Activated naive CD4-positive, alpha-beta T cell treated with anti-CD3 and anti-CD28 coated beads, Interleukin-2, amount 50 U/mL, for 24 hours (primary cell): Measurements from ENCODE around the gene PLCB4.

ENCODE experiments used
- H3K27ac Mint-ChIP-seq: one replicate; pipeline ENCODE4 v1.8.0; 2021; ENCODE audit warnings: mild to moderate bottlenecking, mixed read lengths
- H3K27me3 Mint-ChIP-seq: one replicate; pipeline ENCODE4 v1.8.0; 2021; ENCODE audit warnings: mixed read lengths
- H3K36me3 Mint-ChIP-seq: one replicate; pipeline ENCODE4 v1.8.0; 2021; ENCODE audit warnings: mixed read lengths
- H3K4me1 Mint-ChIP-seq: one replicate; pipeline ENCODE4 v1.8.0; 2021; ENCODE audit warnings: mixed read lengths
- H3K4me3 Mint-ChIP-seq: one replicate; pipeline ENCODE4 v1.8.0; 2021; ENCODE audit warnings: mild to moderate bottlenecking, mixed read lengths
- H3K9me3 Mint-ChIP-seq: one replicate; pipeline ENCODE4 v1.8.0; 2021; ENCODE audit warnings: mixed read lengths

The PLCB4 gene

DNA sequence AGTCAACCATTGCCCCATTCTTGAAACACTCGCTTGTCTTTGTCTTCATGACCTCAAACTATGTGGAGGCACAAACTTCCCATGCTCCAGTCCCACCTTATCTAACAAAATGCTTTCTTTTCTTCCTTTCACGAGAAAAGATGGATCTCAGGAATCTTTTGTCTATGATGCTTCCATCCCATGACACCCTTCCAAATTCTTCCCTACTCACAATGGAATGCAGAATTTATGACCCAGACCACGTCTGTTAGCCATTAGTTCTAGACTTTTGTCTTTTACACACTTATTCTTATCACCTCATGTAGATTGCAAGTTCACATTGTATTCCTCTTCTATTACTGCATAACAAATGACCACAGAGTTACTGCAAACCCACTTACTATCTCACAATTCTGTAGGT is 421.3 kb downstream of the PLCB4 start:
- Mint-ChIP-seq H3K36me3 (no peaks in the 10 kb centered on the region), H3K27ac (no peak overlapping the region), H3K9me3 (peaks cover 12% of the 10 kb centered on the region), H3K4me1 (no peaks in the 10 kb centered on the region), H3K4me3 (no peak overlapping the region), H3K27me3 (peaks cover 3% of the 10 kb centered on the region)

DNA sequence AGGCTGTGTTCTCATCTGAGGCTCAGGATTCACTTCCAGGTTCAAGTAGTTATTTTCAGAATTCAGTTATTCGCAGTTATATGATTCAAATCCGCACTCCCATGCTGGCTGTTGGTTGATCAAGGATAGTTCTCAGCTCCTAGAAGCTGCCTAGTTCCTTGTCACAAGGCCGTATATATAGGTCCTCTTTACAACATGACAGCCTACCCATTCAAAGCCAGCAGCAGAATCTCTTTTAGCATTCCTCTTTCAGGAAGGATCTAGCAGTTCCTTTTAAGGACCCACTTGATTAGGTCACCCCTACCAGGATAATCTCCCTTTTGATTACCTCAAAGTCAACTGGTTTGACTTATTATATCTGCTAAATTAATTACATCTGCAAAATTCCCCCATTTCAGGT is 421.7 kb downstream of the PLCB4 start:
- Mint-ChIP-seq H3K4me1 (no peaks in the 10 kb centered on the region), H3K9me3 (peaks cover 12% of the 10 kb centered on the region), H3K27me3 (peaks cover 3% of the 10 kb centered on the region), H3K27ac (no peak overlapping the region), H3K4me3 (no peak overlapping the region), H3K36me3 (no peaks in the 10 kb centered on the region)

DNA sequence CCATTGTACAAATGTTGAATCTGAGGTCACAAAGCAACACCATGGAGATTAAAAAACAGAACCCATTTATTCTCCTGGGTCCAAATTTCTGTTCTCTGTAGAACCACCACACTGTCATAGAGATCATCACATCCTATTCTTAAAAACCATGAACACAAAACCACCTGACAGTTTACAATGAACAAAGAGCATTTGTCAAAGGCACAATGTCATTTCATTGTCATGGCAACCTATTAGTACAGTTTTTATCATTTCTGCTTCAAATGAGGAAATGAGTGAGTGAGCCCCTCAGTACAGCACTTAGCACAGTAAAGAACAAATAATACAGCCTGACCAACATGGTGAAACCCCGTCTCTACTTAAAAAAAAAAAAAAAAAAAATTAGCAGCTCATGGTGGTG is 422.4 kb downstream of the PLCB4 start:
- H3K27me3 Mint-ChIP-seq, result peaks cover under 1% of the 10 kb centered on the region
- H3K9me3 Mint-ChIP-seq, result peaks cover 12% of the 10 kb centered on the region
- no peaks in the 10 kb centered on the region for H3K4me1 Mint-ChIP-seq
- no peak overlapping the region for H3K27ac Mint-ChIP-seq
- no peaks in the 10 kb centered on the region for H3K36me3 Mint-ChIP-seq
- no peak overlapping the region for H3K4me3 Mint-ChIP-seq

DNA sequence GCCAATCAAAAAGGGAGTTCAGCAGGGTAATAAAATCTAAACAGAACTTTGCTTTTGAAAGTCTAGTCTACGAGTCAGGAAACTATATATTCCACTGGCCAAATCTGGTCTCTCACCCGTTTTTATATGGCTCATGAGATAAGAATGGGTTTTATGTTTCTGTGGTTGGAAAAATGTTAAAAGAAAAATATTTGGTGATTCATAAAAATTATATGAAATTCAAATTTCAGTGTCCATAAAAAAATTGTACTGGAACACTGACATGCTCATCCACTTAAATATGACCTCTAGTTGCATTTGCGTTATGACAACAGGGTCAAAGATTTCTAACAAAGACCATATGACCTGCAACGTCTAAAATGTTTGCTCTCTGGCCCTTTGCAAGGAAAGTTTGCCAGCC is 423.2 kb downstream of the PLCB4 start:
- Mint-ChIP-seq H3K4me3 (no peak overlapping the region), H3K27ac (no peak overlapping the region), H3K36me3 (no peaks in the 10 kb centered on the region), H3K9me3 (peaks cover 8% of the 10 kb centered on the region), H3K27me3 (no peaks in the 10 kb centered on the region), H3K4me1 (no peaks in the 10 kb centered on the region)

DNA sequence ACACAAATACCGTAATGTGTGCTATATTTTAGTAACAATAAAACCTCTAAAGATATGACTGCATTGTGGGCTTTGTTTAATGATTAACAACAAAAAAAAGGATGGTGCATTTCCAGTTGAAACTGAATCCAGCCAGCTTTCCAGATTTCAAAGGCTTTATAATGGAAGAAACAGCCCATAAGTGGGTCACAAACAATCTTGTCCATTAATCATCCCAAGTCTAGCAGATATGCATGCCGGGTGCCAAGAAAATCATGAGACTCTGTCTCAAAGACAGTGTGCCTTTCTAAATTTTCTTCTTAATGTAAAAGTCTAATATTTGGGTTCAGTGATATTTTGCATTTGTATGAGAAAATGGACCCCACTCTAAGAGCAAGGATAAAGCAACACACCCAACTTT is 424.9 kb downstream of the PLCB4 start:
- Mint-ChIP-seq H3K27me3 (no peaks in the 10 kb centered on the region), H3K4me3 (no peak overlapping the region), H3K4me1 (no peaks in the 10 kb centered on the region), H3K27ac (no peak overlapping the region), H3K9me3 (peaks cover 8% of the 10 kb centered on the region), H3K36me3 (no peaks in the 10 kb centered on the region)

DNA sequence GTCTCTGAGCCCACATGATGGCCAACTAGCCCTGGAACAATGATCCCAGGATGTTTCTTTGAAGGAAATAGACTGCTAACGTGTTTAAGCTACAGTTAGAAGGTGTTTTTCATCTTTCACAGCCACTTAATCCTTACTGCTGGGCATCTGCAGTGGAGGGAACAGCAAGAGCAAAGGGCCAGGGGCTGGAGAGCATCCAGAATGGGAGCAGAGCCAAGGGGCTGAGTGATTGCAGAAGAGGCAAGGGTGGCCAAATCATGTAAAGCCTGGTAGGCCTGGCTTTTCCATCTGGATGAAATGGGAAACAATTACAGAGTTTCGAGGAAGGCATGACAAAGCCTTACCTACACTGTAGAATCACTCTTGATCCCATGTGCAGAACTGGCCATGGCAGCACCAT is 426.8 kb downstream of the PLCB4 start:
- H3K36me3 Mint-ChIP-seq, result no peaks in the 10 kb centered on the region
- peaks cover 8% of the 10 kb centered on the region for H3K9me3 Mint-ChIP-seq
- H3K4me3 Mint-ChIP-seq, result no peak overlapping the region
- H3K27me3 Mint-ChIP-seq, result no peaks in the 10 kb centered on the region
- no peaks in the 10 kb centered on the region for H3K4me1 Mint-ChIP-seq
- H3K27ac Mint-ChIP-seq, result no peak overlapping the region

DNA sequence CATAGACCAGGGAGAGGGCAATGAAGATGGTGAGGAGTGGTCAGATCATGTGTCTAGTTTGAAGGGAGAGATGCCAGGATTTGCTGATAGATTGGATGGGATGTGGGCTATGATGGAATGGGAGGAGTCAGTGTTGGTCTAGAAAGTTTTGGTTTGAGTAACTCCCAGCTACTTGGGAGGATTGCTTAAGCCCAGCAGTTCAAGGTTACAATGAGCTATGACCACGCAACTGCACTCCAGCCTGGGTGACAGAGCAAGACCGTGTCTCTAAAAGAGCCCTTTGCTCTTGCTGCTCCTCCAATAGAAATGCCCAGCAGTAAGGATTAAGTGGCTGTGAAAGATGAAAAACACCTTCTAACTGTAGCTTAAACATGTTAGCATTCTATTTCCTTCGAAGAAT is 427.3 kb downstream of the PLCB4 start:
- no peak overlapping the region for H3K27ac Mint-ChIP-seq
- no peaks in the 10 kb centered on the region for H3K4me1 Mint-ChIP-seq
- H3K4me3 Mint-ChIP-seq, result no peak overlapping the region
- no peaks in the 10 kb centered on the region for H3K36me3 Mint-ChIP-seq
- no peaks in the 10 kb centered on the region for H3K27me3 Mint-ChIP-seq
- peaks cover 8% of the 10 kb centered on the region for H3K9me3 Mint-ChIP-seq

DNA sequence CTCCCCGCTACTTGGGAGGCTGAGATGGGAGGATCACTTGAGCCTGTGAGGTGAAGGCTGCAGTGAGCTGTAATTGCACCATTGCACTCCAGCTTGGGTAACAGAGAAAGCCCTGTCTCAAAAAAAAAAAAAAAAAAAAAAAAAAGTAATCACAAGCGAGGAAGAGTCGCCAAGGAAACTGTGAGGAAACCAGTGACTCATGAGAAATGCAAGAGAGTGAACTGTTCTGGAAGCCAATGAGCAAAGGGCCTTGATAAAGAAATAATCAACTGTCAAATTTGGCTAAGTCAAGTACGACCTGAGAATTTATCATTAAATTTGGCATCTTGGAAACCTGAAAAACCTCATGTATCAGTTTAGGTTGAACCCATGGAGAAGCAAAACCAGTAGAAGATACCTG is 429.4 kb downstream of the PLCB4 start:
- H3K27me3 Mint-ChIP-seq, result no peaks in the 10 kb centered on the region
- peaks cover 8% of the 10 kb centered on the region for H3K9me3 Mint-ChIP-seq
- no peak overlapping the region for H3K4me3 Mint-ChIP-seq
- H3K4me1 Mint-ChIP-seq, result no peaks in the 10 kb centered on the region
- H3K36me3 Mint-ChIP-seq, result no peaks in the 10 kb centered on the region
- no peak overlapping the region for H3K27ac Mint-ChIP-seq

DNA sequence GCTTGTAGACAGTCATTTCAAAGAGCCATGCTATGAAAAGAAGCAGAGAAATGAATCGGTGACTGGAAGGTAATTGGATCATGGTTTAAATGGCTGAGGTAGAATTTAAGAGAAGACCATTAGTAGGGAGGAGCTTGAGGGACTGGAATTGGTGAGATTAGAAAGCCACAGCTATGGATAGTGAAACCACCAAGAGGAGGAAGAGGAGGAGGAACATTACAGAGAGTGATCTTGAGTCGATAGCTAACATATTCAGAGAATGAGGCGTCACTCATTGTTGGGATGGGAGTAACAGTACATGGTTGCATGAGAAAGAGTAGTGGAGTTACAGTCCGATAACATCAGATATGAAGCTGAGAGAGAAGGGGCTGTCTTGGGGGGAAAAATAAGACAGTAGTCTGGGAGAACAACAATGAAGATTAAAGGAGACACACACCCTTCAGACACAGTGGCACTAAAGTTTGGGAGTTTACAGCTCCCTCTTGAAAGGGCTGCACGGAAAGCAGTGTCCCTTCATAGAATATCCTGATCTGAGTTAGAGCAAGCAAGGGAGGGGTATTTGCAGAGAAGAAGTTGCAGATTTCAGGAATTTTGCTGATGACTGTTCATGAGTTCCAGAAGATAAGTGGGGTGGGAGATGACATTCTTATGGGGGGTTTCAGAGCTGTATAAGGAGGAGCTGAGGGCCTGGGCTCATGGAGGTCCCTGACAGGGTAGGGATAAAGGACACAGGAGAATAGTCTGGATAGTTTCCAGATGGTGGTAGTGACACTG is 430.4 kb downstream of the PLCB4 start:
- H3K9me3 Mint-ChIP-seq, result peaks cover 7% of the 10 kb centered on the region
- H3K36me3 Mint-ChIP-seq, result no peaks in the 10 kb centered on the region
- no peaks in the 10 kb centered on the region for H3K4me1 Mint-ChIP-seq
- no peak overlapping the region for H3K4me3 Mint-ChIP-seq
- H3K27me3 Mint-ChIP-seq, result no peaks in the 10 kb centered on the region
- no peak overlapping the region for H3K27ac Mint-ChIP-seq

DNA sequence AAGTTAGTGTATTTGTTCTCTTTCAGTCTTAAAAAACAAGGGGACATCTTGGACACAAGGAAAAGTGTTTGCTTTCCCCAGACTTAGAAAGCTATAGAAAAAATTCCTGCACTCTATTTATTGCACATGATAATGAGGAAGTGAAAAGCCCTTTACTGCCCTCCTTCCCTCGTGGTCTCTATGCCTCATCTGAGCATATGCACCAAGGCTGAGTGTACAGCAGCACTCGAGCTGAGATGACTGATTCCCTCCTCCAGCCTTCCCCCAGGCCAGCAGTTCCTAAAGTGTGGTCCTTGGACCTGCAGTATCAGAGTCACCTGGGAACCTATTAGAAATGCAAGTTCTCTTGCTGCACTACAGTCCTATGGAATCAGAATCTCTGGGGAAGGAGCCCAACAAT is 431.2 kb downstream of the PLCB4 start:
- Mint-ChIP-seq H3K27ac (no peak overlapping the region), H3K27me3 (no peaks in the 10 kb centered on the region), H3K36me3 (no peaks in the 10 kb centered on the region), H3K4me3 (no peak overlapping the region), H3K9me3 (no peaks in the 10 kb centered on the region), H3K4me1 (no peaks in the 10 kb centered on the region)

DNA sequence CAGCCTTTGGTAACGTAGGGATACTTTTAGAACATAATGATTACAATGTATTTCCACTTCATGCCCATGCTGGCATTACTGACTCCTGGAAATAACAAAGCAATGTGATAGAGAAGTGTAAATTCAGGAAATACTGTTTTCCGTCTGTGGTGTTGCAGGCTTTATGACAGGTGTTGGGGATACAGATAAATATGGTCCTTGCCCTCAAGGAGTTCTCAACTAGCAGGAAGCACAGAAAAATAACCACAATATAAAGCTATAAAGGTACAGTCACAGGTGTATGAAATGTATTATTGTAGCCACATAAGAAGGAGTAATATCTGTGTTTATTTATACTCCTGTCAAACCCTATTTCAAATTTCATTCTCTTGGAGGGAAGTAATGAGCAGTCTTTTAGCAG is 432.6 kb downstream of the PLCB4 start:
- no peaks in the 10 kb centered on the region for H3K9me3 Mint-ChIP-seq
- no peaks in the 10 kb centered on the region for H3K36me3 Mint-ChIP-seq
- H3K4me1 Mint-ChIP-seq, result no peaks in the 10 kb centered on the region
- H3K4me3 Mint-ChIP-seq, result no peak overlapping the region
- H3K27me3 Mint-ChIP-seq, result peaks cover 1% of the 10 kb centered on the region
- no peak overlapping the region for H3K27ac Mint-ChIP-seq

DNA sequence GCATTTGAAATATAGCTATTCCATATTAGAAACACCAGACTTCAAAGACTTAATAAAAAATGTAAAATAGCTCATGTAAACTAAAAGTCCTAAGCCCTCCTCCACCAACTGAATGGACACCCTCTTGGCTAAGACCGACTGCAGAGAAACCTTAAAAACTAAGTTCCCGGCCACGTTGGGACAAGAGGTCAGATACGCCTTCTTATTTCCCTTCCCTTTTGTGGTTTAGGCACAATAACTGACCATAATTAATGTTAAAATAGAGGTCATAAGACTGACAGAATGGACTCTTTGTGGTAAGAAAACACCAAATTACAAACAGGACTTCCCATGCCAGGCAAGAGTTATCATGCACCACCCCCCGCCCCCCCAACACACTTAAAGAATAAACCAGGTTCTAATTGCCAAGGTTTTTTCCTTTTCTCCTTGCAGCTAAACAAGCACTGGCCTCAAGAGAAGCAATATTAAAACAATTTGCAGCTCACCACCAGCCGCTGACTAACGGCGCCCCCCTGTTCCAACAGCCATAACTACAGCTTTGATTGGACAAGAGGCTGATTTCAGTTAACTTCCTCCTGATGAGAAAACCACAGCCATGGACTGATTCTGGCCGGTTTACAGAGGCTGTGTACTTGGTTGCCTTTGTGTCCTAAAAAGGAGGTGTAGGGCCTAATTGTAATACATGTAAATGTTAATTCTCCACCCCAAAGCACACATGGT is 434.8 kb downstream of the PLCB4 start:
- H3K27ac Mint-ChIP-seq, result no peak overlapping the region
- H3K27me3 Mint-ChIP-seq, result peaks cover 7% of the 10 kb centered on the region
- no peaks in the 10 kb centered on the region for H3K36me3 Mint-ChIP-seq

DNA sequence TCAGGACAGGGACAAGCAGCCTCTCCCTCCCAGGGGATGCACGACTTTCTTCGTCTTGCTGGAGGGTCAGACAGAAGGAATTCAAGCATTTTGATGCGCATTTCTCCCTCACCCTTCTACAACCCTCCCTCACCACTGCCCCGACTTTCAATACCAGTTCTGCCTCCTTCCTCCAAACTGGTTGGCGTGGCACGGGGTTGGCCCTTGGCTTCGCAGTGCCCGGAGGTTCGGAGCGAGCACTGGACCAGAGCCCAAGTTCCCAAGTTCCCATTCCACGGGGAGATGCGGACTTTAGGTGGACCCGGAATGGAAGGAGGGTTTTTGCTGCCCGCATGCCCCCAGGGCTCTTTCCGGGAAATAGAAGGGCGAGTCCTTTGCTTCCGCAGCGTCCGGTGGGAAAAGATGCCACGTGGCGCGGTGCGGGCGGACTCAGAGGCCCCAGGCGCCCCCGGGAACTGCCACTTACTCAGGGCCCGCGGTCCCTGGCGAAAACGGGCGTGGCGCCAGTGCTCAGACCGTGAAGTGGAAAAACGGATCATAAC is 437.5 kb downstream of the PLCB4 start:
- Mint-ChIP-seq H3K9me3 (no peaks in the 10 kb centered on the region), H3K27me3 (peaks cover 16% of the 10 kb centered on the region), H3K4me3 (no peak overlapping the region), H3K4me1 (no peaks in the 10 kb centered on the region), H3K36me3 (no peaks in the 10 kb centered on the region), H3K27ac (no peak overlapping the region)

More for the DNA sequence above, 434.8 kb downstream of the PLCB4 start:
- Mint-ChIP-seq H3K4me1 (no peaks in the 10 kb centered on the region), H3K9me3 (no peaks in the 10 kb centered on the region), H3K4me3 (no peak overlapping the region)

DNA sequence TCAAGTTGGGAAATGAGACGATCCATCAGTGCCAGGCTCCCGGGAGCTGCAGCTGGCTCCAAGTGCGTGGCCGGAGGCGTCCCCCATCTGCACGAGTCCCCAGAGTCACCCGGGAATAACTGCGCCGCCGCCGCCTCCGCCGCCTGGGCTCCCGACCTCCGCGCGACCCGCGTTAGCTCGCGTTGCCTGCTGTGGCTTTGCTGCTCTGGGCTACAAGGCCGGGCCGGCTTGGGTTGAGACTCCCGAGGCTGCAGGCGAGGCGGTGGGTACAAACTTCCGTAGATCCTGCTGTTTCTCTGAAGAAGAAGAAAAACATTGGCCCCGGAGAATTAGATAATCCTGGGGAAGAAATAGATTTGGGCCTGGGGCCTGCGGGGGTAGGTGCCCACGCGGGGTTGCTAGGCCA is 438.1 kb downstream of the PLCB4 start:
- Mint-ChIP-seq H3K27ac (no peak overlapping the region), H3K9me3 (no peaks in the 10 kb centered on the region), H3K4me3 (no peak overlapping the region), H3K4me1 (no peaks in the 10 kb centered on the region), H3K27me3 (peaks cover 21% of the 10 kb centered on the region), H3K36me3 (no peaks in the 10 kb centered on the region)

DNA sequence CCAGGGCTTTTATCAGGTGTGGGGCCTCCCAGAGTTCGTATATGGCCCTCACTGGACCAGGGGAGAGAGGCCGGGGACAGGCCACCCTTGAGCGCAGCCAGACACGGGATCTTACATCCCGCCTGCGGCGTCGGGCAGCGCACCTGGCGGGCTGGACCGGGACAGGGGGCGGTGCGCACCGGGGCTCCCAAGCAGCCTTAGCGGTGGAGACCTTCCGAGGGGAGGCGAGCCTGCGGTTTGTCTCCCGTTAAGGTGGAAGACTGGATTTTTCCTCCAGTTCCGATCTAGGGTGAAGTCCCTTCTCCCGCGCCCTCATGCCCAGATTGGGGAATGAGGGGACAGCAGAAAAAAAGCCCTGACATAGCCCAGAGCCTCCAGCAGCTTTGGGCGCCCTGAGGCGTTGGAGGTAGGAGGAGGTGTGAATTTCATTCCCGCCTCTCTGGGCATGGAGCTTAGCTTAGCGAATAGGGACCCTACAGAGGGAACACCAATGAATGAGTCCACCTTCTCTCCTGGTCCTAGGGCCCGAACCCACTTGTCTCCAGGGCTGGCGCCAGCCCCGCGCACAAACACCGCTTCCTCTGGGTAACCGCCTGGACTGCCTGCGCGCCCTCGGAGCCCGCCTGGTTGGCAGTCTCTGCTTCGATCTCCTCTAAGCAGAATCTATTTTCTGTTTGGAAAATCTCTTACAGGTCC is 438.8 kb downstream of the PLCB4 start:
- no peak overlapping the region for H3K27ac Mint-ChIP-seq
- H3K4me3 Mint-ChIP-seq, result no peak overlapping the region
- peaks cover 25% of the 10 kb centered on the region for H3K27me3 Mint-ChIP-seq
- no peaks in the 10 kb centered on the region for H3K4me1 Mint-ChIP-seq
- H3K9me3 Mint-ChIP-seq, result no peaks in the 10 kb centered on the region
- H3K36me3 Mint-ChIP-seq, result no peaks in the 10 kb centered on the region

DNA sequence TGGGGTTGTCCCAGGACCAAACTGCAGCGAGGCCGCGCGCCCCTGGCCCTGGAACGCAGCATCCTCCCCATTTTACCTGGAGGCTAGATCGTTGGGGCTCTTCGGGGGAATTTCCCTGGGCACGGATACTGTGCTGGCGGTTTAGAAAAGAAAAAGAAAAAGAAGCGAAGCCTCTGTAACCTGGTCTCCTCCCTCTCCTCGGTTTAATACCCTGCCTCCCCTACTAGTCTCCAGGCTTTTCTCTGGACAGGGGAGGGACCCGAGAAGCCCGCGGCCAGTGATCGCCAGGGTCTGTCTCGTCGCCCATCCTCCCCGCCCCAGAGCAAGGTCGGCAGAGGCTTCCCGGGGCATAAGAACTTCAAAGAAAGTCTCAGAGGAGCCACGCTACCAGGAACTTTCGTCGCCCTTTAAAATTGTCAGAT is 439.4 kb downstream of the PLCB4 start:
- no peaks in the 10 kb centered on the region for H3K36me3 Mint-ChIP-seq
- peaks cover 26% of the 10 kb centered on the region for H3K27me3 Mint-ChIP-seq
- no peak overlapping the region for H3K27ac Mint-ChIP-seq
- no peaks in the 10 kb centered on the region for H3K4me1 Mint-ChIP-seq
- H3K9me3 Mint-ChIP-seq, result no peaks in the 10 kb centered on the region
- no peak overlapping the region for H3K4me3 Mint-ChIP-seq
